Stromal cell of bone marrow (primary cell): Measurements from ENCODE around the gene CNOT2.

Experiments used
- DNase-seq: peaks from one replicate; pipeline ENCODE4 v3.0.0-alpha.2; 2012; ENCODE audit warnings: low read depth

The CNOT2 gene

GRCh38 chr12:70305794-70306193 lies 62.6 kb downstream of the CNOT2 start:
- DNase-seq, result peak; percentile 30

- DNase-seq, result no peak
Measured at GRCh38 chr12:70306676-70307075, 63.4 kb downstream of the CNOT2 start.

GRCh38 chr12:70307868-70308267 lies 64.6 kb downstream of the CNOT2 start:
- DNase-seq, result no peak

DNA sequence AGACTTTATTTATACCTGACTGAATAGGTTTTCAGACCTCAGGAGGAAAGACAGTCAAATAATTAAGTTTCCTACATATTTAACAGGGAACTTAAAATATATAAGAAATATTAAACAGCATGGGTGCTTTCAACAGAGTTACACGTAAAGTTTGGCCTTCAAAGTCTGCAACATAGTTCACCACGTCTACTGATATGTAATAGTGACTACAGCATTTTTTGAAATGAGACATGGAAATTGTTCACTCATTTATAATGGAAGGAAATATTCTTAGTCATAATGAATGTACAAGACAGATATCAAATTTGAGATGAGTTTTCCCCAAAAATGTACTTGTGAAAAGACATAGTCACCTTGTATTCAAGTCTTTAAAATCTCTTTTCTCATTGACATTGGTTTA lies 66.1 kb downstream of the CNOT2 start:
- no peak for DNase-seq

GRCh38 chr12:70314145-70314544 lies 70.9 kb downstream of the CNOT2 start:
- no peak for DNase-seq

- no peak for DNase-seq
Measured at GRCh38 chr12:70317781-70318180, 74.5 kb downstream of the CNOT2 start.

- no peak for DNase-seq
Measured at GRCh38 chr12:70319605-70320004, 76.4 kb downstream of the CNOT2 start.

- DNase-seq, result no peak
Measured at GRCh38 chr12:70321191-70321590, 78.0 kb downstream of the CNOT2 start.

DNA sequence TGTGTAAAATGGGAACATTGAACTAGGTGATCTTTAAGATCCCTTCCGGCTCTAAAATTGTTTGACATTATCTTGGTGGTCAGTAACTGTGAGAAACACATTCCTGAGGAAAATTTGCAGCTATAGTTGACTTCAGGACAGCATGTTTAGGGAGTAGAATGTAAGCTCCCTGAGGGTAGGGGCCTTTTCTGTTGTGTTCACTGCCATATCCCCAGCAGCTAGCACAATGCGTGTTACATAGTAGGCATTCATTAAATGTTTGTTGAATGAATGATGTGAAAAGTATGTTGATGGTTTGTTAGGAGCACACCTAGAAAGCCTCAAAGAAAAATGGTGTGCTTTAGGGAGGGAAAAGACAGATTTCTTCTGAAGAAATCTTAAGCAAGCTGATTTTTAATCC lies 84.3 kb downstream of the CNOT2 start:
- DNase-seq, result no peak

DNA sequence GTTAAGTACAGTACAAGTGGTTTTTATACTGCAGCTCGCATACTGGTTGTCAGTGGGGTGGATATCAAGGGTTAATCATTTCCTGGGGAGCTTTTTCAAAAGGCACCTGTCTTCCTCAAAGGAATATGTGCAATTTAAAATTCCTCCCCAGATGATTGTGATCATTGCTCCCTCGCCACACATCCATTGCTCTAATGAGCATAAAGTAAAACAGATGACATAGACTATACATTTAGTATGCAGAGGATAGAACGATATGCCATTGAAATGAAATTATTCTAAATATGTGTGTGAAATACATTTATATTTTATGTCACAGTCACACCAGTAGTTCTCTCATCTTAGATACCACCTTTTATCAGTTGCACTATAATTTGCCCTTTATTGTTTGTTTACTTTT lies 86.5 kb downstream of the CNOT2 start:
- DNase-seq, result no peak

GRCh38 chr12:70330158-70330557 lies 86.9 kb downstream of the CNOT2 start:
- DNase-seq, result no peak

DNA sequence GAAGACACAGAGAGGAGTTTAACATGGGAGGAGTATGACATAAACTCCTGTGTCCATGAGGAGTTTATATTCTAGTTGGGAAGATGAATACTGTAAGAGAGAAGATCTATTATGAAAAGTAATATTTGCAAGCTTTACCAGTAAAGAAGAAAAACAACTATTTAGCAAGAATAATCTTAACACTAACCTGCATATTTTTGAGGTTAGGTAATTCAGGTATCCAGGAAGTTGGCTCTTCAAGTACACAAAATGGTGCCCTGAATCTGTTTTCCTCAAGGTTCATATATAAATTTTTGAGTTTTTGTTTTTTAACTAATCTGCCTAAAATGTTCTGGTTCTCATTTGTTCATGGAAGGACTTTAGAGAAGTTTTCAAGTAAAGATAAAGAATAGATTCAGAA lies 89.0 kb downstream of the CNOT2 start:
- DNase-seq, result no peak

DNA sequence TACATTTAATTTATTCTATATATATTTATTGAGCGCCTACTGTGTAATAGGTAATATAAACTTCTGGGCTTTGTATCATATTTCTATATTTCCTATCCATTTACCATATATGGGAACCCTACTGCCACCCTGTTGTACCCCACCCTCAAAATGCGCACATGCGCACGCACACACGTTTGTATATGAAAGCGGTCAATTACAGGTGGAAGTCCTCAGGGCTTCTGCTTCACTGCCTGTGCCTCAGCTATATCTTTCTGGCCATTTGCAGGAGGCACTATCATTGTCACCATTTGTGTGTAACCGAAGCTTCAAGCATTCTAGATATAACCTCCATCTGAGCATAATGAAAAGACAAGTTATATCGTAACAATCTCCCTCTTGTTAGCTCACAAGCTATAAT lies 91.5 kb downstream of the CNOT2 start:
- no peak for DNase-seq

DNA sequence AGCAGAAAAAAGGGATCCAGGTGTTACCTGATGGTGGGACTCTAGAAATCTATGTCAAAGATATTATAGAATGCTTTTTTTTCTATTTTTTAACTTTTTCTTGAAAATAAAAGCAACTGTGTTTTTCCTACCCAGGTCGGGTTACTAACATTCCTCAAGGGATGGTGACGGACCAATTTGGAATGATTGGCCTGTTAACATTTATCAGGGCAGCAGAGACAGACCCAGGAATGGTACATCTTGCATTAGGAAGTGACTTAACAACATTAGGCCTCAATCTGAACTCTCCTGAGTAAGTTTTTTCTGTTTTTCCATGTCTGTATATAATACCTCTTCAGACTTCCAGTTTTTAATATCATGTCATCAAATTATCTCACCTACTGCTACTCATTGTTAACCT lies 95.3 kb downstream of the CNOT2 start:
- peak; percentile 3 for DNase-seq

- no peak for DNase-seq
Measured at GRCh38 chr12:70351076-70351475, 107.8 kb downstream of the CNOT2 start.

GRCh38 chr12:70353780-70354660 lies 110.8 kb downstream of the CNOT2 start:
- DNase-seq, result no peak

DNA sequence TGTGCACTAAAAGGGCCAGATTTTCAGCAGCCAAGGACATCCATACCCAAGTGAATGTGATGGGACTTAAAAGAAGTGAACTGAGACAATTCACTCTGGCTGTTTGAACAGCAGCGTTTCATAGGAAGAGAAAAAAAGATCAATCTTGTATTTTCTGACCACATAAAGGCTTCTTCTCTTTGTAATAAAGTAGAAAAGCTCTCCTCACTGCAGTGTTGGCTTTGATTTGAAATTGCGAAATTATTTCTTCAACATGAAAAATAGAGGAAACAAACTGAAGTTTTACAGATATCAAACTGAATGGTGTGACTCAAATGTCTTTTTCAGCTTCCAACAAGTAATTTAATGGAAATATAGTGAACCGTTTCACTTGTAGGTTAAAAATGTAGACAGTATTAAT lies 111.6 kb downstream of the CNOT2 start:
- no peak for DNase-seq

GRCh38 chr12:70355972-70356371 lies 112.7 kb downstream of the CNOT2 start:
- DNase-seq, result no peak

DNA sequence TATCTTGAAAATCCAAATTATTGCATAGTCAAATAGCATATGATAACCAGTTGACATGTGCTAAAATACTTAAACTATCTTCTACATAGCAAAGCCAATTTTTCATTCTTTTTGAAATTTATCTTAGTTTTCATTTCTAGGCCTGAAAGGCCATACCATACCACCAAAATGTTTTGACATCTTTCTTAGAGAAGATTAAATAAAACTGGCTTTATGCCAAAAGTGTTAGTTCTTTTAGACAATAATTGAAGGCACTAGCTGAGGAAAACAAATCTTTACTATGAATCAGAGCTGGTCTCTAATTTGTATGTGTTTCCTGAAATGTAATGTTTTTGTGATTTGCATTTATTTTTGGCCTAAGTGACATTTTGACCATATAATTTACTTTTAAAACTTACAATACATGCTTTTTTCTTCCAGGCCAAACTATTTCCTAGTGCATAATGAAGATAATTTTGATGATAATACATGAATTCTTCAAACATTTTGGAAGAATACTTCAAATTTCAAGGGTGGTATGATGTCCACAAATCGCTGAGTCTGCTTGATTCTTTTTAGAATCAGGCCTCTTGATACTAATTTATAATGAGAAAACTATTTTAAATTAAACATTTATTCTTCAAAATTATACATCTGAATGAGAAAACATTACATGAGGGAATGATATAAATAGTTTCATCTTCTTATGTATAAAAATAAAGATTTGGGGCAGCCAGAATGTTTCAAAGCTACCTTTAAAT lies 116.4 kb downstream of the CNOT2 start:
- DNase-seq, result no peak

GRCh38 chr12:70360218-70360617 lies 117.0 kb downstream of the CNOT2 start:
- DNase-seq, result no peak

GRCh38 chr12:70364695-70365397 lies 121.6 kb downstream of the CNOT2 start:
- no peak for DNase-seq

DNA sequence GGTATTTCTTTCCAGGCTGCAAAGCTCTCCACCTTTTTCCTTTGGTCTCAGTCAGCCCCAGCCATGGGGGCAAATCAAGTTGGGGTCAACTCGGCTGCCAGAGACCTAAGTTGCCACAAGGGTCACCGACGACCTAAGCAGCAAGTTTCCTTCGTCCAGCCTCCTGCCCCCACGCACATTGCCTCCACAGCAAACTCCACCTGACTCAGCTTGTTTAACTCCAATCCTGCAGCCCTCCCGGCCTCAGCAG lies 122.1 kb downstream of the CNOT2 start:
- DNase-seq, result no peak
